T-helper 2 cell treated with Interferon-gamma antibody and Interleukin-4, amounts not matched to agents 5 μg/mL and 100 μg/mL, for 36 hours (primary cell): ENCODE data around the gene ZW10.
"Not testable (repeated sequence)": the region's sequence is repeated elsewhere in the genome, so short reads cannot be mapped to it uniquely, and the experiment has no call there.

Source experiments
- DNase-seq: peaks from one replicate; pipeline ENCODE4 v3.0.0; 2021; ENCODE audit warnings: low spot score
- H3K27ac Mint-ChIP-seq: one replicate; pipeline ENCODE4 v1.8.0; 2021; ENCODE audit warnings: mild to moderate bottlenecking, mixed read lengths
- H3K27me3 Mint-ChIP-seq: one replicate; pipeline ENCODE4 v1.8.0; 2021; ENCODE audit warnings: low read depth, mixed read lengths
- H3K36me3 Mint-ChIP-seq: one replicate; pipeline ENCODE4 v1.8.0; 2021; ENCODE audit warnings: low read depth, mixed read lengths
- H3K4me1 Mint-ChIP-seq: one replicate; pipeline ENCODE4 v1.8.0; 2021; ENCODE audit warnings: low read depth, mixed read lengths
- H3K4me3 Mint-ChIP-seq: one replicate; pipeline ENCODE4 v1.8.0; 2022; ENCODE audit warnings: mild to moderate bottlenecking, moderate library complexity, mixed read lengths
- H3K9me3 Mint-ChIP-seq: one replicate; pipeline ENCODE4 v1.8.0; 2021; ENCODE audit warnings: mixed read lengths

Gene ZW10, protein sequence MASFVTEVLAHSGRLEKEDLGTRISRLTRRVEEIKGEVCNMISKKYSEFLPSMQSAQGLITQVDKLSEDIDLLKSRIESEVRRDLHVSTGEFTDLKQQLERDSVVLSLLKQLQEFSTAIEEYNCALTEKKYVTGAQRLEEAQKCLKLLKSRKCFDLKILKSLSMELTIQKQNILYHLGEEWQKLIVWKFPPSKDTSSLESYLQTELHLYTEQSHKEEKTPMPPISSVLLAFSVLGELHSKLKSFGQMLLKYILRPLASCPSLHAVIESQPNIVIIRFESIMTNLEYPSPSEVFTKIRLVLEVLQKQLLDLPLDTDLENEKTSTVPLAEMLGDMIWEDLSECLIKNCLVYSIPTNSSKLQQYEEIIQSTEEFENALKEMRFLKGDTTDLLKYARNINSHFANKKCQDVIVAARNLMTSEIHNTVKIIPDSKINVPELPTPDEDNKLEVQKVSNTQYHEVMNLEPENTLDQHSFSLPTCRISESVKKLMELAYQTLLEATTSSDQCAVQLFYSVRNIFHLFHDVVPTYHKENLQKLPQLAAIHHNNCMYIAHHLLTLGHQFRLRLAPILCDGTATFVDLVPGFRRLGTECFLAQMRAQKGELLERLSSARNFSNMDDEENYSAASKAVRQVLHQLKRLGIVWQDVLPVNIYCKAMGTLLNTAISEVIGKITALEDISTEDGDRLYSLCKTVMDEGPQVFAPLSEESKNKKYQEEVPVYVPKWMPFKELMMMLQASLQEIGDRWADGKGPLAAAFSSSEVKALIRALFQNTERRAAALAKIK

DNA sequence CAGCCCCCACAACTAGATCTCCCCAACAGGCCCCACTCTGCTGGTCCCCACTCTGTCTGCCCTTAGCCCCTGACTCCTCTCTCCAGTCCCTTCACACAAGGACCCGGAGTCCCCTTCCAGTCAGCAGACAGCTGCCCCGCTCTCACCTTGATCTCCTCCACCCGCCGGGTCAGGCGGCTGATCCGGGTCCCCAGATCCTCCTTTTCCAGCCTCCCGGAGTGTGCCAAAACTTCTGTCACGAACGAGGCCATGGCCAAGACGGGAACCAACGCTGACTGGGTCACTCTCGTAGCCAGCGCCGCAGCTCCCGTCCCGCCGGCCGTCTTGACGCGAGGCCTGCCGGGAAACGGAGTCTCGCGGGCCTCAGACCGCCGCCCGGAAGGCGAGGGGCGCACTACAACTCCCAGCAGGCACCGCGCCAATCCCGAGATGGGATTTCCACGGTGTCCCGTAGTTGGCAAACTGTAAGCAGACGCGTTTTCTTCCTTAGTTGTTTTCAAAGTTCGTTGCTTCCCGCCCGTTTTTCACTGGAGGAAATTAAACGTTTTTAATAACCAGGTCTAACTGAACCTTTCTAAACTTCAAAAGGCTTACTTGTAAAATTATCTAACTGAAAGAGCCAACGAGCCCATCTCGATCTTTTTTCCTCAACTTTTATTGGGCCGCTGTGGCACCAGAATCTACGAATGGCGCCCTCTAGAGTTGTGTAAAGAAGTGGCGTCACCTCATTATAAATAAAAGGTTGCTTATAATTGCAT is at the start of gene ZW10:
Gene ZW10, minus strand, starts transcription at position 277 of the 758 bp plus-strand sequence. Its CDS starts 26 bp downstream, at position 251.
- peaks cover 14% of the 10 kb centered on the region for H3K36me3 Mint-ChIP-seq
- peak; percentile 94 for DNase-seq
- H3K9me3 Mint-ChIP-seq: no peaks in the 10 kb centered on the region
- peak within 1 kb of the TSS; percentile 96 for H3K27ac Mint-ChIP-seq
- H3K4me3 Mint-ChIP-seq: peak within 1 kb of the TSS; percentile 100
- peaks cover 6% of the 10 kb centered on the region for H3K27me3 Mint-ChIP-seq
- peaks cover 20% of the 10 kb centered on the region for H3K4me1 Mint-ChIP-seq

DNA sequence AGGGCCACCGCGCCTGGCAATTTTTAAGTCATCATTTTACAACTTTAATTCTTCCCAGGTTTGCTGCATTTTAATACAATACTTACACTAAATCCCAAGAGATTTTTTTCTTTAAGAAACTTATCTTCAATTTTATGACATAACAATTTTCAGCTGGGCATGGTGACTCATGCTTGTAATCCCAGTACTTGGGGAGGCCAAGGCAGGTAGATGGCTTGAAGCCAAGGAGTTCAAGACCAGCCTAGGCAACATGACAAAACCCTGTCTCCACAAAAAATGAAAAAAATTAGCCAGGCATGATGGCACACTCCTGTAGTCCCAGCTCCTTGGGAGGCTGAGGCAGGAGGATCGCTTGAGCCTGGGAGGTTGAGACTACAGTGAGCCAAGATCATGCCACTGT is 44.9 kb upstream of the ZW10 start:
- H3K27ac Mint-ChIP-seq: no peak overlapping the region
- peaks cover 3% of the 10 kb centered on the region for H3K4me1 Mint-ChIP-seq
- H3K9me3 Mint-ChIP-seq: no peaks in the 10 kb centered on the region
- no peaks in the 10 kb centered on the region for H3K27me3 Mint-ChIP-seq
- DNase-seq: no peak
- no peak overlapping the region for H3K4me3 Mint-ChIP-seq
- peaks cover 38% of the 10 kb centered on the region for H3K36me3 Mint-ChIP-seq

DNA sequence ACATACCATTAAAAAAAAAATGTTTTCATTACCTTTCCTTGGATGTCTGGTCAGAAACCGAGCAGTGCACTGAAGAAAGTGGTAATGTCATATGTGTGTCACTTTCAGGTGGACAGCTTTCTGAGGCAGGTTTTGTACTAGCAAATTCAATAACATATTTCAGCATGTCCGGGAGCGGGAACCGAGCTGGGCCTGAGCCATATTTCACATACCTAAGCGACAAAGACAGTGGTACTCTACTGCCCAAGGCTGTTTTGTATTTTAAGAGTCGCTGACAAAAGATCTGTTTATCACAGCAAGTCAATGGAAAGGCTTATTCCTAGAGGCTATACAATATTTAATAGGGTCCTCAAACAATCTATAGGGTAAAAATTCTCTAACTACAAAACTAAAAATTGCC is 44.1 kb upstream of the ZW10 start:
- H3K9me3 Mint-ChIP-seq: no peaks in the 10 kb centered on the region
- no peak overlapping the region for H3K4me3 Mint-ChIP-seq
- no peaks in the 10 kb centered on the region for H3K27me3 Mint-ChIP-seq
- DNase-seq: no peak
- peaks cover 3% of the 10 kb centered on the region for H3K4me1 Mint-ChIP-seq
- H3K27ac Mint-ChIP-seq: no peak overlapping the region
- H3K36me3 Mint-ChIP-seq: peaks cover 38% of the 10 kb centered on the region

DNA sequence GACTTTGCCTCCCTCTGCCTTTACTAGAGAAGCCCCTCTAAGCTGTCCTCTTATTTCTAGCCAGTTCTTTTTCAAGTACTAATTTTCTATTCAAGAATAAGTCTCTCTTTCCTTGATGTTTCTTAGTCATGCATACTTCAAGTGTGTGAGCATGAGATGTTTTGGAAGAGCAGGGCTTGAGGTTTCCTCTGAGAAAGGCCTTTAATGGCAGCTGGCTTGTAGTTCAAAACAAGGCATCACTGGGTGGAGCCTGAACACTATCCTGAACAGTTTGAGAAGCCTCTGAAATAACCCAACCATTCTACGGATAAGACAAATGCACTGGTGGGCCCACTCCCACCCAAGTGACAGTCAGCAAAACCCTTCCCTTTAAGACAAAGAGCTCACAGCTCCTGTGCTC is 43.7 kb upstream of the ZW10 start:
- peaks cover 41% of the 10 kb centered on the region for H3K36me3 Mint-ChIP-seq
- no peak overlapping the region for H3K4me3 Mint-ChIP-seq

DNA sequence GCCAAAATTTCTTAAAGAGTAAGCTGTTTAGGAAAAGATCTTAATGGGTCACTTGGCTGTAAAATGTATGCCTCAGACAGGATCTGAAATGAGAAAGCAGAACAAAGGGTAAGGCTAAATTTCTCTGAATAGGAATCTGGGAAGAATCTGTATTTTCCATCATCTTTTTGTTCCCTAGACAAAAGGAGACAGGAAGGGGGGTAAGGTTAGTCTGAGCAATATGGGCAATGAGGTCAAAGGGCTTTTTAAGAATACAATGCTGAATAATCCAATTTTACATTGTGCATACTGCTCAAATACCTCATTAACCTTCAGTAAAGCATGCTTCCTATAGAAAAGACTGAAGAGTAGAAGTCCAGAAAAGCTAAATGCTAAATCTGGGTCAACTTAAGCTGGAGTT is 40.7 kb upstream of the ZW10 start:
- no peak for DNase-seq
- Mint-ChIP-seq H3K27ac (no peak overlapping the region), H3K4me1 (peaks cover 3% of the 10 kb centered on the region), H3K27me3 (no peaks in the 10 kb centered on the region), H3K4me3 (no peak overlapping the region), H3K9me3 (no peaks in the 10 kb centered on the region), H3K36me3 (peaks cover 38% of the 10 kb centered on the region)

More for the DNA sequence above, 43.7 kb upstream of the ZW10 start:
- no peak for DNase-seq
- Mint-ChIP-seq H3K9me3 (no peaks in the 10 kb centered on the region), H3K27ac (no peak overlapping the region), H3K4me1 (peaks cover 3% of the 10 kb centered on the region), H3K27me3 (no peaks in the 10 kb centered on the region)

DNA sequence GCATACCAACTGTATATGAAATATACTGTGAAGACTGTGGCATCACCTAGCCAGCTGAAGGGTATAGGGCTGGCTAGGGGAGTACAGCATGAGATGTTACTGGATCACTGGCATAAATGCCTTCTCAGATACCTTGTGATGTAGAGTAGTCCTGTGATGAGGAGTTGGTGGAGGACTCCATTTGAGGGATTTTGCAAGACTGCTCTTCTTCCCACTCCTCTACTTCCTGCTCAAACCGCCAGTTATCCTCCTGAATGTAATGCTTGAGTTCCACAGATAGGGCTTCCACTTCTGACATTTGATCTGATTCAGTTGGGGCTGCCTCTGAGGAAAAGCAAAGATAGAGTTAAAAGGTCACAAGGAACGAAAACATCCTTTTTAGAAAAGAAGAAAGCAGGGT is 35.4 kb upstream of the ZW10 start:
- Mint-ChIP-seq H3K4me1 (no peaks in the 10 kb centered on the region), H3K9me3 (no peaks in the 10 kb centered on the region), H3K36me3 (peaks cover 43% of the 10 kb centered on the region), H3K27ac (no peak overlapping the region), H3K4me3 (no peak overlapping the region), H3K27me3 (no peaks in the 10 kb centered on the region)
- no peak for DNase-seq

DNA sequence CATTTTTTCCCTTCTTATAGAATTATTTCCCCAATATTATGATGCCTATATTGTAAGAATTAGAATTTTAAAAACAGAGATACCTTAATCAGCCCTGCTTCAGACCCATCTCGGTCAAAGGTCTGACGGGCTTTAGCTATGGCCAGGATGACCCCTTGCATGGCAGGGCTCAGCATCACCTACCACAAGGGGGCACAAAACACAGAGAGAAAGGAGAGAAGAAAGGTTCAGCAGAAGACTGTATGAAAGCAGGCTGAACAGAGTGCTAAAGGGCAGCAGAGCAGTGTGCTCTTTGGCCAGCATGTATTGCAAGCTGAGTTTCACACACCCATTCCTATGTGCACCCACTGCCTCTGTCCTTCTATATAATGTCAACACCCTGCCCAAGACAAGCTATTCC is 32.9 kb upstream of the ZW10 start:
- Mint-ChIP-seq H3K27ac (no peak overlapping the region), H3K9me3 (no peaks in the 10 kb centered on the region), H3K27me3 (no peaks in the 10 kb centered on the region), H3K36me3 (peaks cover 44% of the 10 kb centered on the region), H3K4me1 (no peaks in the 10 kb centered on the region), H3K4me3 (no peak overlapping the region)
- DNase-seq: no peak

DNA sequence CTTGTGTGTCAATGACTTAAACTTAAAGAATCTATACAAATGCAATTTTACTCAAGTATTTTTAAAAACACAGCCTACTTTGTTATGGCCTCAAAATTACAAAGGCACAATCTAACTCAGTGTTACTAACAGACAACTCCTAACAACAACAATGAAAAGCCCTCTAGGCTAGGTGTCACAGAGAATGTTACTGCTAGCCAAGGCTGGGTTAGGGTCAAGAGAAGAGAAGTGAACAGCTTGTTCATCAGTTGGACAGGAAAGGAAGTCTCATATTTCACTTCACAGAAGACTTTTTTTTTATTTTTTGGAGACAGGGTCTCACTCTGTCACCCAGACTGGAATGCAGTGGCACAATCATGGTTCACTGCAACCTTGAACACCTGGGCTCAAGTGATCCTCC is 32.1 kb upstream of the ZW10 start:
- H3K9me3 Mint-ChIP-seq: no peaks in the 10 kb centered on the region
- no peak for DNase-seq
- no peaks in the 10 kb centered on the region for H3K27me3 Mint-ChIP-seq
- H3K27ac Mint-ChIP-seq: no peak overlapping the region
- H3K4me3 Mint-ChIP-seq: no peak overlapping the region
- no peaks in the 10 kb centered on the region for H3K4me1 Mint-ChIP-seq
- peaks cover 45% of the 10 kb centered on the region for H3K36me3 Mint-ChIP-seq

DNA sequence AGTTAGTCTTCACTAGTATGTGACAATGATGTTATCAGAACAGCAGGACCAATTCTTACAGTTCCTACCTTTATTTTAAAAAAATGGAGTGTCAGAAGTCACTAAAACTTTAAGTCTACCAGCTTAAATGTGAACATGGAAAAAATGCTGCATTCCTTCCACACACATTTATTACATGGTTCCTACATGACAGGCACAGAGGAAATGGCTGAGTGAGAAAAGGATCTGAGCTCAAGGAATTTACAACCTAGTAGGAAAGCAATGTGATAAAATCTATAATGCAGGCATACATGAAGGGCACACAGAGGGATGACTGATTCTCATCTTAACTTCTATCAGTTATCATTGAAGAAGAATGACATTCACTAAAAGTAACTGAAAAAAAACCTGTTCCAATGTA is 29.1 kb upstream of the ZW10 start:
- no peak for DNase-seq
- Mint-ChIP-seq H3K4me3 (no peak overlapping the region), H3K27me3 (no peaks in the 10 kb centered on the region), H3K4me1 (no peaks in the 10 kb centered on the region), H3K27ac (no peak overlapping the region), H3K36me3 (peaks cover 44% of the 10 kb centered on the region), H3K9me3 (no peaks in the 10 kb centered on the region)

DNA sequence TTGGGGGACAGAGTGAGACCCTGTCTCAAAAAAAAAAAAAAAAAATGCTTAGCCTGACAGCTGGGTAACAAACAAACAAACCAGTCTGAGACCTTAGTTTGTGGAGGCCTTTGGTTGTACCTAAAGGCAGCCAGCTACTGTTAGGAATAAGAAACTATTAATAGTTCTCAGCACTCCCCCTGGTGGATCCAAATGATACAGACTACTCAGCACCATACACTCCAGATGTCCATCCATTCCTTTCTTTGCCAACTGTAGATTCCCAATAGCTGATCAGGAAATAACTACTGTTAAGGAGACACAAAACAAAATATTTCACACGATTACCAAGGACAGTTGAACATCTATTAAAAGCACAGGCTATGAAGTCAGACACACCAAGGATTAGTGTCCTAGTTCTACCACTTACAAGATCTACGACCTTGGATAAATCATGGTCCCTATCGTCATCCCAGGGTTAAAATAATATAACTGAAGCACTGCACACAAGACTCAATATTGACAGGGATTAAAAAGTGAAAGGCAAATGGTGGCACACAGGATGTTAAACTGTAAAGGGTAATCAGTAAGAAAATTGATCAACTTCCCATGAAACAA is 23.3 kb upstream of the ZW10 start:
- Mint-ChIP-seq H3K9me3 (no peaks in the 10 kb centered on the region), H3K4me3 (no peak overlapping the region), H3K4me1 (no peaks in the 10 kb centered on the region), H3K27ac (no peak overlapping the region), H3K27me3 (no peaks in the 10 kb centered on the region), H3K36me3 (peaks cover 19% of the 10 kb centered on the region)
- no peak for DNase-seq

DNA sequence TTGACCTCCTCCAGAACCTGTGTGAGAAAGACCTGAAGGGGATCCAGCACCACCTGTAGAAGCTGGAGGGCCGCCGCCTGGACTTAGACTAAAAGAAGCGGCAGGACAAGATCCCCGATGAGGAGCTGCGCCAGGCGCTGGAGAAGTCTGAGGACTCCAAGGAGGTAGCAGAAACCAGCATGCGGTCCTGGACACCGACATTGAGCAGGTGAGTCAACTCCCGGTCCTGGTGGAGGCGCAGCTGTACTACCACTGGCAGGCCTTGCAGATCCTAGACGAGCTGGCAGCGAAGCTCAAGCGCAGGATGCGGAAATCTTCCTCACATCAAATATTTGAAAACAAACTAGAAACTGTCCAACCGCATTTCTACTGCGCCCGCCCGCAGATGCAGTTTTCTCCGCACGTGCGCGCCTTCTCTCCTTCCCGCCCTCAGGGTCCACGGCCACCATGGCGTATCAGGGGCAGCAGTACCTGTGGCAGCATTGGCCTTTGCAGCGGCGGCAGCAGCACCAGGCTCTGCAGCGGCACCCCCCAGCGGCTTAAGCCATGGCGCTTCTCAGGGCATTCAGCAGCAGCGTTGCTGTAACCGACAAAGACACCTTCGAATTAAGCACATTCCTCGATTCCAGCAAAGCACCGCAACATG is 16.3 kb upstream of the ZW10 start:
- no peaks in the 10 kb centered on the region for H3K36me3 Mint-ChIP-seq
- no peak overlapping the region for H3K4me3 Mint-ChIP-seq
- no peak overlapping the region for H3K27ac Mint-ChIP-seq
- no peak for DNase-seq
- H3K27me3 Mint-ChIP-seq: peaks cover 11% of the 10 kb centered on the region
- H3K4me1 Mint-ChIP-seq: no peaks in the 10 kb centered on the region
- no peaks in the 10 kb centered on the region for H3K9me3 Mint-ChIP-seq

DNA sequence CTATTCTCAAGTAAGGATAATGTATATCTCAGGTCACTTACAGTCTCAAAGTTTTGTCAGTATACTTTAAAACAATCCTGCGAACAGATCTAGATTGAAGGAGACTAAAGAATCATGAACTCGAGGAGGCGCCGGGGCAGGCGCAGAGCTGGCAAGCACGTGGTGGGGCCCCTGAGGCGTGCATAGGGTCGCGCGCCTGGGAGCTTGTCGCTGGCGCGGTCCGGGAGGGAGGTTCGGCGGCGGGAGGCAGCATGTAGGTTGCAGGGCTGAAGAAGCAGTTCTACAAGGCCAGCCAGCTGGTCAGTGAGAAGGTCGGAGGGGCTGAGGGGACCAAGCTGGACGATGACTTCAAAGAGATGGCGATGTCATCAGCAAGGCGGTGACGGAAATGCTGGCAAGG is 15.5 kb upstream of the ZW10 start:
- H3K36me3 Mint-ChIP-seq, H3K27ac Mint-ChIP-seq, H3K4me1 Mint-ChIP-seq, H3K9me3 Mint-ChIP-seq, DNase-seq, H3K4me3 Mint-ChIP-seq: not testable (repeated sequence)
- H3K27me3 Mint-ChIP-seq: peaks cover 11% of the 10 kb centered on the region

DNA sequence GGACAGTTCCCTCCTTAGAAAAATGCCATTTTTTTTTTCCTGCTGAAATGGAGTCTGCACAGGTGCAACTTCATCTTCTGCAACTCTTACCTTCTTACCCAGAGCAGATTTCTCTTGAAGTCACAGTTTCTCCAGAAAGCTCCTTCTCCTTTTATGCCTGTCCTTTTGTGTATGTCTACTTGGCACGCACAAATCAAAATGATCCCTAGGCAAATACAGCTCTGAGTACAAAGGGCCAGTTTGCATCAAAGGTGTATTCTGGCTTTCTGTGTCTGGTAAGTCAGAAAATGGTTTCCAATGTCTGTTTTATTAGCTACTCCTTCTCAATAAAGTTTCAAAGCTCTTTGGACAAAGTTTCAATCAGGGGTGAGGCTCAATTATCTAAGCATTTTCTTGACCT is 8.6 kb upstream of the ZW10 start:
- Mint-ChIP-seq H3K27ac (no peak overlapping the region), H3K4me3 (no peak overlapping the region), H3K9me3 (no peaks in the 10 kb centered on the region), H3K4me1 (no peaks in the 10 kb centered on the region), H3K36me3 (no peaks in the 10 kb centered on the region), H3K27me3 (peaks cover 28% of the 10 kb centered on the region)
- no peak for DNase-seq
